Activated naive CD4-positive, alpha-beta T cell treated with anti-CD3 and anti-CD28 coated beads, Interleukin-2, amount 10 ng/mL, durations not matched to agents 7 days and 5 days (primary cell): ENCODE results near the gene IL10RA.

Experiments used
- CTCF ChIA-PET: fragments of 350-600 bp; sonication (Branson Sonifier 250); formaldehyde crosslinking; loops from one replicate; lab custom pipeline; 2021; ENCODE audit warnings: antibody characterized with exemption; lab: Charles Lee
- DNase-seq: peaks from one replicate; pipeline ENCODE4 v3.0.0-alpha.2; 2020
- H3K27ac Mint-ChIP-seq: one replicate; pipeline ENCODE4 v1.8.0; 2021; ENCODE audit warnings: mild to moderate bottlenecking, moderate library complexity, mixed read lengths
- H3K27me3 Mint-ChIP-seq: one replicate; pipeline ENCODE4 v1.8.0; 2021; ENCODE audit warnings: mild to moderate bottlenecking, mixed read lengths
- H3K36me3 Mint-ChIP-seq: one replicate; pipeline ENCODE4 v1.8.0; 2021; ENCODE audit warnings: mixed read lengths
- H3K4me1 Mint-ChIP-seq: one replicate; pipeline ENCODE4 v1.8.0; 2021; ENCODE audit warnings: mixed read lengths
- H3K4me3 Mint-ChIP-seq: one replicate; pipeline ENCODE4 v1.8.0; 2021; ENCODE audit warnings: mild to moderate bottlenecking, moderate library complexity, mixed read lengths
- H3K9me3 Mint-ChIP-seq: one replicate; pipeline ENCODE4 v1.8.0; 2021; ENCODE audit warnings: mixed read lengths

Gene IL10RA

GRCh38 chr11:117989351-117990102 lies 3.3 kb downstream of the IL10RA start:
- no peaks in the 10 kb centered on the region for H3K27me3 Mint-ChIP-seq
- H3K4me3 Mint-ChIP-seq = peak overlapping the region; percentile 82
- H3K4me1 Mint-ChIP-seq = peaks cover 84% of the 10 kb centered on the region
- peak; percentile 14 for DNase-seq
- H3K9me3 Mint-ChIP-seq = no peaks in the 10 kb centered on the region
- CTCF ChIA-PET = interaction anchor here (0.7 to 4.3 kb wide), 5 partner anchors 7 to 43 kb away, joined by 3 to 29 read pairs (median 4); no protein-coding TSS in a partner anchor
- H3K36me3 Mint-ChIP-seq = peaks cover 86% of the 10 kb centered on the region
- H3K27ac Mint-ChIP-seq = peak overlapping the region; percentile 46

GRCh38 chr11:117992136-117992535 lies 5.9 kb downstream of the IL10RA start:
- Mint-ChIP-seq H3K27me3 (no peaks in the 10 kb centered on the region), H3K4me3 (peak overlapping the region; percentile 55), H3K27ac (peak overlapping the region; percentile 60), H3K4me1 (peaks cover 93% of the 10 kb centered on the region), H3K36me3 (peaks cover 97% of the 10 kb centered on the region), H3K9me3 (no peaks in the 10 kb centered on the region)
- CTCF ChIA-PET = interaction anchor here (0.8 to 1.7 kb wide), 2 partner anchors 42 to 45 kb away, joined by 3 to 4 read pairs; no protein-coding TSS in a partner anchor
- DNase-seq = no peak

- Mint-ChIP-seq H3K4me3 (peak overlapping the region; percentile 55), H3K27me3 (no peaks in the 10 kb centered on the region), H3K4me1 (peaks cover 93% of the 10 kb centered on the region), H3K36me3 (peaks cover 97% of the 10 kb centered on the region), H3K9me3 (no peaks in the 10 kb centered on the region), H3K27ac (peak overlapping the region; percentile 60)
- CTCF ChIA-PET = interaction anchor here (1.2 to 1.7 kb wide), 2 partner anchors 45 to 185 kb away, joined by 4 read pairs; no protein-coding TSS in a partner anchor
- DNase-seq = no peak
Observed at GRCh38 chr11:117992620-117993019, 6.4 kb downstream of the IL10RA start.

- CTCF ChIA-PET = interaction anchor here (1.7 kb wide), 1 partner anchor 51 kb away, joined by 5 read pairs; no protein-coding TSS in a partner anchor
- H3K36me3 Mint-ChIP-seq = peaks cover 97% of the 10 kb centered on the region
- H3K4me3 Mint-ChIP-seq = no peak overlapping the region
- DNase-seq = peak; percentile 16
- no peaks in the 10 kb centered on the region for H3K27me3 Mint-ChIP-seq
- H3K27ac Mint-ChIP-seq = peak overlapping the region; percentile 29
- no peaks in the 10 kb centered on the region for H3K9me3 Mint-ChIP-seq
- H3K4me1 Mint-ChIP-seq = peaks cover 93% of the 10 kb centered on the region
Observed at GRCh38 chr11:117993988-117994745, 8.0 kb downstream of the IL10RA start.

- no peaks in the 10 kb centered on the region for H3K27me3 Mint-ChIP-seq
- H3K27ac Mint-ChIP-seq = no peak overlapping the region
- no peak overlapping the region for H3K4me3 Mint-ChIP-seq
Observed at GRCh38 chr11:117995472-117995871, 9.3 kb downstream of the IL10RA start.

GRCh38 chr11:117996058-117996457 lies 9.9 kb downstream of the IL10RA start:
- no peak overlapping the region for H3K4me3 Mint-ChIP-seq
- DNase-seq = peak; percentile 1
- H3K36me3 Mint-ChIP-seq = peaks cover 95% of the 10 kb centered on the region
- CTCF ChIA-PET = interaction anchor here (0.6 to 1.4 kb wide), 5 partner anchors 9 to 1255 kb away, joined by 3 to 5 read pairs (median 3); partner anchors contain the start of gene IL10RA
- peaks cover 94% of the 10 kb centered on the region for H3K4me1 Mint-ChIP-seq
- H3K27ac Mint-ChIP-seq = no peak overlapping the region
- no peaks in the 10 kb centered on the region for H3K9me3 Mint-ChIP-seq
- no peaks in the 10 kb centered on the region for H3K27me3 Mint-ChIP-seq

More at GRCh38 chr11:117995472-117995871, 9.3 kb downstream of the IL10RA start:
- Mint-ChIP-seq H3K9me3 (no peaks in the 10 kb centered on the region), H3K36me3 (peaks cover 98% of the 10 kb centered on the region), H3K4me1 (peaks cover 93% of the 10 kb centered on the region)
- CTCF ChIA-PET = interaction anchor here (0.6 to 1.7 kb wide), 4 partner anchors 9 to 1254 kb away, joined by 3 to 5 read pairs (median 4); partner anchors contain the start of gene IL10RA
- peak; percentile 13 for DNase-seq

GRCh38 chr11:117997406-117997805 lies 11.2 kb downstream of the IL10RA start:
- H3K36me3 Mint-ChIP-seq = peaks cover 87% of the 10 kb centered on the region
- no peak overlapping the region for H3K4me3 Mint-ChIP-seq
- peak; percentile 17 for DNase-seq

GRCh38 chr11:117997823-117998579 lies 11.8 kb downstream of the IL10RA start:
- peak overlapping the region; percentile 98 for H3K27ac Mint-ChIP-seq
- no peaks in the 10 kb centered on the region for H3K27me3 Mint-ChIP-seq
- no peak overlapping the region for H3K4me3 Mint-ChIP-seq
- H3K4me1 Mint-ChIP-seq = peaks cover 95% of the 10 kb centered on the region
- H3K36me3 Mint-ChIP-seq = peaks cover 81% of the 10 kb centered on the region
- H3K9me3 Mint-ChIP-seq = no peaks in the 10 kb centered on the region
- CTCF ChIA-PET = interaction anchor here (1.0 to 1.8 kb wide), 4 partner anchors 48 to 190 kb away, joined by 3 to 6 read pairs (median 4); no protein-coding TSS in a partner anchor
- DNase-seq = no peak

More at GRCh38 chr11:117997406-117997805, 11.2 kb downstream of the IL10RA start:
- Mint-ChIP-seq H3K4me1 (peaks cover 95% of the 10 kb centered on the region), H3K27ac (peak overlapping the region; percentile 98), H3K9me3 (no peaks in the 10 kb centered on the region), H3K27me3 (no peaks in the 10 kb centered on the region)
- CTCF ChIA-PET = interaction anchor here (1.0 to 1.8 kb wide), 6 partner anchors 8 to 190 kb away, joined by 3 to 6 read pairs (median 4); partner anchors contain the start of gene IL10RA

GRCh38 chr11:117998664-117999353 lies 12.6 kb downstream of the IL10RA start:
- Mint-ChIP-seq H3K27ac (peak overlapping the region; percentile 98), H3K9me3 (peaks cover 5% of the 10 kb centered on the region), H3K4me3 (no peak overlapping the region), H3K4me1 (peaks cover 95% of the 10 kb centered on the region), H3K36me3 (peaks cover 80% of the 10 kb centered on the region), H3K27me3 (no peaks in the 10 kb centered on the region)
- DNase-seq = no peak
- CTCF ChIA-PET = interaction anchor here (1.2 to 4.7 kb wide), 3 partner anchors 11 to 54 kb away, joined by 4 to 29 read pairs (median 5); partner anchors contain the start of gene IL10RA

- no peak overlapping the region for H3K4me3 Mint-ChIP-seq
- H3K9me3 Mint-ChIP-seq = peaks cover 12% of the 10 kb centered on the region
- H3K4me1 Mint-ChIP-seq = peaks cover 96% of the 10 kb centered on the region
- peak overlapping the region; percentile 98 for H3K27ac Mint-ChIP-seq
- H3K27me3 Mint-ChIP-seq = no peaks in the 10 kb centered on the region
- CTCF ChIA-PET = interaction anchor here (4.7 to 4.9 kb wide), 2 partner anchors 12 to 53 kb away, joined by 29 to 53 read pairs; partner anchors contain the start of gene IL10RA
- H3K36me3 Mint-ChIP-seq = peaks cover 80% of the 10 kb centered on the region
- DNase-seq = no peak
Observed at GRCh38 chr11:117999354-117999993, 13.3 kb downstream of the IL10RA start.

GRCh38 chr11:118000067-118000849 lies 14.1 kb downstream of the IL10RA start:
- peaks cover 73% of the 10 kb centered on the region for H3K36me3 Mint-ChIP-seq
- peaks cover 96% of the 10 kb centered on the region for H3K4me1 Mint-ChIP-seq
- no peak for DNase-seq
- H3K27me3 Mint-ChIP-seq = no peaks in the 10 kb centered on the region
- H3K4me3 Mint-ChIP-seq = no peak overlapping the region
- H3K9me3 Mint-ChIP-seq = peaks cover 12% of the 10 kb centered on the region
- H3K27ac Mint-ChIP-seq = peak overlapping the region; percentile 98
- CTCF ChIA-PET = interaction anchor here (2.7 to 4.9 kb wide), 3 partner anchors 12 to 52 kb away, joined by 17 to 53 read pairs (median 29); partner anchors contain the start of gene IL10RA

GRCh38 chr11:118000850-118001228 lies 14.6 kb downstream of the IL10RA start:
- CTCF ChIA-PET = interaction anchor here (1.7 to 4.9 kb wide), 6 partner anchors 13 to 193 kb away, joined by 4 to 53 read pairs (median 16); partner anchors contain the start of gene IL10RA

More at GRCh38 chr11:118000850-118001228, 14.6 kb downstream of the IL10RA start:
- H3K9me3 Mint-ChIP-seq = peaks cover 12% of the 10 kb centered on the region
- peak overlapping the region; percentile 98 for H3K27ac Mint-ChIP-seq
- no peaks in the 10 kb centered on the region for H3K27me3 Mint-ChIP-seq
- DNase-seq = no peak
- H3K4me3 Mint-ChIP-seq = no peak overlapping the region
- H3K36me3 Mint-ChIP-seq = peaks cover 72% of the 10 kb centered on the region
- H3K4me1 Mint-ChIP-seq = peaks cover 96% of the 10 kb centered on the region
